Upper lobe of left lung (tissue), 4 donors: Measurements from ENCODE around the gene CSNK1G3.

Source experiments
- CTCF ChIP-seq, 6 experiments: fragments of 450-650 bp in 4 of 6; fragments of 200-600 bp in 2 of 6; sonication (generic) in 2 of 6; IDR thresholded peaks; one replicate each; pipeline ENCODE4 v1.5.1; 2016 to 2019; ENCODE audit warnings: antibody characterized with exemption in 6 of 6
- EP300 ChIP-seq, 4 donors: sonication (generic); formaldehyde crosslinking; IDR thresholded peaks; one replicate each; pipeline ENCODE4 v1.5.1; 2017; ENCODE audit warnings: antibody characterized with exemption in 4 of 4, control low read depth in 2 of 4
- POLR2A ChIP-seq, 4 donors: fragments of 450-650 bp; IDR thresholded peaks; one replicate each; pipeline ENCODE4 v1.5.1; 2016 to 2017; ENCODE audit warnings: antibody characterized with exemption in 4 of 4, mild to moderate bottlenecking in 2 of 4
- POLR2AphosphoS5 ChIP-seq, 2 donors: sonication (generic); formaldehyde crosslinking; IDR thresholded peaks; one replicate each; pipeline ENCODE4 v1.5.1; 2017; ENCODE audit warnings: antibody characterized with exemption in 2 of 2

GRCh38 chr5:123546657-123547056 is 34.7 kb downstream of the CSNK1G3 start:
- TF ChIP-seq CTCF (IDR thresholded peaks at IDR 0.05) (no peak), POLR2A (IDR thresholded peaks at IDR 0.05) (no peak), POLR2AphosphoS5 (IDR thresholded peaks at IDR 0.05) (no peak), EP300 (IDR thresholded peaks at IDR 0.05) (no peak)
